Transverse colon (tissue), 4 donors: ENCODE measurements around the gene SVIL.

Experiments
- CTCF ChIP-seq, 5 experiments: fragments of 200-600 bp in 3 of 5; fragments of 450-650 bp in 2 of 5; sonication (generic) in 3 of 5; IDR thresholded peaks; 1 replicate in 2 of 5; 2 replicates in 3 of 5; pipeline ENCODE4 v1.5.1; 2016 to 2017; ENCODE audit warnings: antibody characterized with exemption in 5 of 5, inconsistent platforms in 3 of 5, mild to moderate bottlenecking in 2 of 5, moderate library complexity in 1 of 5
- EP300 ChIP-seq: sonication (generic); formaldehyde crosslinking; IDR thresholded peaks from one replicate; pipeline ENCODE4 v1.6.1; 2017; ENCODE audit warnings: antibody characterized with exemption, low read depth
- POLR2A ChIP-seq: fragments of 450-650 bp; IDR thresholded peaks from one replicate; pipeline ENCODE4 v1.6.1; 2016; ENCODE audit warnings: antibody characterized with exemption, mild to moderate bottlenecking, moderate library complexity
- POLR2AphosphoS5 ChIP-seq, 3 donors: sonication (generic); formaldehyde crosslinking; IDR thresholded peaks; one replicate each; pipeline ENCODE4 v1.6.1; 2016; ENCODE audit warnings: antibody characterized with exemption in 3 of 3

DNA sequence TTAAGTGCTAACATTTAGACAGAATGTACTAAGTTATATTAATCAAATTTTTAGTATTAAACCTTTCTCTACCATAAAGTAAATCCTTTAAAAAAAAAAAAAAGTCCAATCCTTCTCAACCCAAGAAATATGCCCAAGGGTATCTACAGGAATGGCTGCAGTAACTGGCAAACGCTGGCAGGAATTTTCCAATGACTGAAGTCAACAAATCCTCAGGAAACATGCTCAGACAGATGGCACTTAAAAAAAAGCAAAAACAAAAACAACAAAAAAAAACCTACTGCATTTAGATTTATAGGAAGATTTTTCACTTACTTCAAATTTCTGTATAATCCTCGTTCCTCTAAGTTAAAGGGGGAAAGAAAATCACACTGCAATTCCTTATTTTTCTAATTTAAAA is 666 bp downstream of the SVIL start:
- TF ChIP-seq CTCF (IDR thresholded peaks at IDR 0.05) (no peak), EP300 (no peak), POLR2AphosphoS5 (IDR thresholded peaks at IDR 0.05) (no peak), POLR2A (no peak)
